ENCODE data around the gene SLC9A1.

The SLC9A1 gene

GRCh38 chr1:27150183-27150582, 4.7 kb downstream of the SLC9A1 start:
- DNase-seq, result no peak

DNA sequence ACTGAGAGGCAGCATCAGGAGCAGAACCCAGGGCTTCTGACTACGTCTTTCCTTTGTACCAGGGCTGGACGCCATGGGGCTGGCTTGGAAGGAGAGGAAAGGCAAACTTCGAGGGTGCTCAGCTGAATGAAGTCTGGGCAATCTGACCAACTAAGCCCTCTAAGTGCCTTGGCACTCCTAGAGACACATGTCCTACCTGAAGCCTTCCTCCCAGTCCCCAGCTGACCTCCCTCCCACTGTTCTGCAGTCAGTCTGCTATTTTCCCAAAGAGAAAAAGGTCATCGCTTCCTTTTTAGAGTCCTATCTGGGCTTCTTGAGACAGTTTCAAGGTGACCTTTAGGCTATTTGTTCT, 5.2 kb downstream of the SLC9A1 start:
- no peak for DNase-seq

DNA sequence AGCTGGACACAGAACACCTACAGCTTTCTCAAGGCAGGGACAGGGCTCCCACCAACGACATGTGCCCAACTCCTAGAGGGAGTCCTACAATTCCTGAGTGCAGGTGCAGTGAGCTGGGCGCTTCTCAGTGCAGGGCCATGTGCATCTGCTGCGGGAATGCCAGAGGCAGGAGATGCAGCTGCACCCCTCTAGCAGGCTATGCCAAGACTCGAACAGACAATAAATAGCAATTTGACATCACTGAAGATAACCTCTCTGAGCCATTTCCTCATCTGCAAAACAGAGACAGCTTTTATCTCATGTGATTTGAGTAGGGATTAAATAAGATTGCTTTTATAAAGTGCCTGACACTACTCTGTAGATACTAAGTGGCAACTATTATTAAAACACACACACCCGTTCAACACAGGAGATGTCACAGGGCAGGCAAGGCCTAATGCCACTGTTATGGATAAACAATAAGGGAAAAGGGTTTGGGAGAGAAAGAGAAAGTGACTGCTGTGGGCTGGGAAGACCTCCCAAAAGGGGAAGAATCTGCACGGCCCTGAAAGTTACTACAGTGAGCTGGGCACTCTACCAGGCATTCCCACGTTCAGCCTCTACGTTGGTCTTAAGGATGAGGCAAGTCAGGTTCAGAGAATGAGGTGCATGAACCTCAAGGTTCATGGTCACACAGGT, 5.7 kb downstream of the SLC9A1 start:
- DNase-seq, result no peak

GRCh38 chr1:27148591-27148990, 6.3 kb downstream of the SLC9A1 start:
- DNase-seq, result no peak

- DNase-seq, result no peak
Observed at GRCh38 chr1:27147842-27148518, 6.9 kb downstream of the SLC9A1 start.

GRCh38 chr1:27145934-27146354, 9.0 kb downstream of the SLC9A1 start:
- no peak for DNase-seq

DNA sequence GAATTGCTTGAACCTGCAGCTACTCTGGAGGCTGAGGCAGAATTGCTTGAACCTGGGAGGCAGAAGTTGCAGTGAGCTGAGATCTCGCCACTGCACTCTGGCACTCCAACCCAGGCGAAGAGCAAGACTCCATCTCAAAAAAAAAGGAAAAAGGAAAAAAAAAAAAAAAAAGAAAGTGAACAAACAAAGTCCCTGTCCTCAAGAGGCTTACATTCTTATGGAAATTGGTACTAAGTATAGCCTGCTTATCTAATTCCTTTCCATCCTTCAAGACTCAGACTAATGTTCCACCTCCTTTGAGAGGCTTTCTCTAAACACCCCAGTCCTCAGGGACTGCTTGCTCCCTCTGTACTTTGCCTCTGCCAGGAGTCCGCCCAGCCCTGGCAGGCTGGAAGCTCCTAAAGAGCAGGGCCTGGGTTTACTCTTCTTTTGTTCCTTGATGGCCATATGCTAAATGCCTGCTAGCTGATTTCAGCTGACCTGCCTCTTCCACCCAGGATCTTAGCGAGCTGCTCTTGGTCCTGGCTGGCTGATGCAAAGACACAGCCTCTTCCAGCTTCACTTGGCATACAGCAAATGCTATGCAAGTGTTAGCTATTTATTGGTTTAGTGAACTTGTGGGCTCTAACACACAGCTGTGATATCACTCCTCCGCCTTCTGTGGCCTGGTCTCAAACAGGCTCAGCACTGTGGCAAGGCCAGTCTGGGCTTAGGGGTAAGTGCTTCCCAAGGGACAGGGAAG, 9.8 kb downstream of the SLC9A1 start:
- DNase-seq, result no peak

DNA sequence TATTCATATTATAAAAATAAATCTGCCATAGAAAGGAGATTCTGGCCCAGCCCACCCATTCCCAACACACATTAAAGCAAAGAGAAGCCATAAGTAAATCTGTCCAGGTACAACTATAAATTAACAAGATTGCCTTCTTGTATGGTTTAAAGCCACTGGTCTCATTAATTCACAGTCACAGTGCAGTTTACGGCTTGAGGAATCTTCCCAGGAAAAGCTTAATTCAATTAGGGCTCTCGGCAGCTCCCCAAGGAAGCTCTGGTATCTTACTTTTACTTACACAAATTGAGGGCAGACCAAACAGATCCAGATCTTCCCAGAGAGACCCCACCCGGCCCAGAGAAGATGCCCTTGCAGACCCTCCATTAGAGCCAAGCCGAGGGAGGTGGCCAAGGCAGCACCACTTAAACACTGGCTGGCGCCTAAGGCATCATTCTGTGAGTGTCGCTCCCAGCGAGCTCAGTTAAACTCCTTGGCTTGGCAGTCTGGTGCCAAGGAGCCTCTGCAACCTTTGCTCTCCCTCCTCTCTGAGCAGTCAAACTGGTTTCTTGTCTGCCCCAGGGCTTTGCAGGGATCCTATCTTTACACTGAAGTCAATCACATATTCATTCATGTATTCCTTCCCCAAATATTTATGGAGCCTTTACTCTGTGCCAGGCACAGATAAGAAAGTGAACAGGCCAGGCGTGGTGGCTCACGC, 10.7 kb downstream of the SLC9A1 start:
- DNase-seq, result no peak

- no peak for DNase-seq
Observed at GRCh38 chr1:27143401-27143800, 11.5 kb downstream of the SLC9A1 start.

- peak; percentile 51 for DNase-seq
Observed at GRCh38 chr1:27142464-27142863, 12.5 kb downstream of the SLC9A1 start.

DNA sequence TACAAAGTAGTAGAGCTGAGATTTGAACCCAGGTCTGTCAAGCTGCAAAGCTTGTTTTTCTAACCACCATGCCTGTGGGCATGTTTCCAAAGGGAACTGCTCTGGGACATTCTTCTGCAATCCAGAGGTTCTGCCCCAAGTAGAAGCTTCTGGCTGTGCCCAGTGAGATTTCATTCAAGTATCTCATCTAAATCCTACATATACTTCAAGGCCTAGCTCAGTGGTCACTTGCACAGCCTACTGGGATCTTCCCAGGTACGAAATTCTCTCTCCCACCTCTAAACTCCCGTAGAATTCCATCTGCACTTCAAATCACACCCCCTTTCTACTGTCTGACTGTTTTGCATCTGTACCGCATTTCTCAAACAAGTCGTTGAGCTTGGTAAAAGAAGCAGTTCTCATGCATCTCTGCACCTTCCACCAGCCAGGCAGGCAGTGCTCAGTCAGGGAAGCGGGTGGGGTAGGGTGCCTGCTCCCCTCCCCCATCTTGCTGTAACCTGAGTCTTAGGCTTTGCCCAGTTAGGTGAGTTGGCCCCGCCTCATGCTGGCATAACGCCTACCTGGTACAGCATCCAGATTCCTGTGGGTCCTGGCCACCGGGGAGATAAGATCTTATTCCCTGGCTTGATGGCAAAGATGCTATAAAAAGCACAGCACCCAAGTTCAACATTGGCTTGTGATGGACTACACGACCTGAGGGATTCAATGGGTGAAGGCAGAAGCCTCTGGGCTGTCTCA, 13.5 kb downstream of the SLC9A1 start:
- no peak for DNase-seq

DNA sequence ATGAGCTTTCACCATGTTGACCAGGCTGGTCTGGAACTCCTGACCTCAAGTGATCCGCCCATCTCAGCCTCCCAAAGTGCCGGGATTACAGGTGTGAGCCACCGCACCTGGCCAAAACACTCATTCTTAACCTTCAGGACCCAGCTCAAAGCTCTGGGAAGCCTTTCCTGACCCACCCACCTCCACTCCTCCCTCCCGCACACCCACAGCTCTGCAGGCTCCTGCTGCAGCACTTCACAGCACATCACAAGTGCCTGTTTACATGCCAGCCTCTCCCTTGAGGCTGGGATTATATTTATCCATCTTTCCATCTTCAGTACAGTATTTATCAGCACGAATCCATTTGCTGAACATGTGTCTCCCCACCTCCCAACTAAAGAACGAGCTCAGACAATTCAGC, 14.9 kb downstream of the SLC9A1 start:
- no peak for DNase-seq

DNA sequence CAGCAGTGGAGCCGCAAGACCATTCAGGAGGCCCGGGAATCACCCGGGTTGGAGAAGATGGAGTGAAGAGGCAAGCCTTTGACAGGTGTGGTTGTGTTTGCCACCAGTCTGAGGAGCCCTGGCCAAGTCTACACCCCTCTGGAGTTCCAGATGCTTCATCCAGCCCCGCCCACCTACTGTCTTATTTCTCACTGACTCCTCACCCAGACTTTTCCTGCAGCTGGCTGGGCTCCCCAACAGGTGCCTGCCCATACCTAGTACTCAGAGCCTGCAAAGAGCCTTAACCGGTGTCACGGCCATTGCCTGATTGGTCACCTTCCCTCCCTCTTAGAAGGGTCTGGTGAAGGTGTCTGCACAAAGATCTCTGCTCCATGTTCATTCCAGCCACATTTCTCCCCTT, 16.0 kb downstream of the SLC9A1 start:
- no peak for DNase-seq

GRCh38 chr1:27138368-27138767, 16.6 kb downstream of the SLC9A1 start:
- DNase-seq, result no peak

GRCh38 chr1:27137544-27138075, 17.3 kb downstream of the SLC9A1 start:
- no peak for DNase-seq

DNA sequence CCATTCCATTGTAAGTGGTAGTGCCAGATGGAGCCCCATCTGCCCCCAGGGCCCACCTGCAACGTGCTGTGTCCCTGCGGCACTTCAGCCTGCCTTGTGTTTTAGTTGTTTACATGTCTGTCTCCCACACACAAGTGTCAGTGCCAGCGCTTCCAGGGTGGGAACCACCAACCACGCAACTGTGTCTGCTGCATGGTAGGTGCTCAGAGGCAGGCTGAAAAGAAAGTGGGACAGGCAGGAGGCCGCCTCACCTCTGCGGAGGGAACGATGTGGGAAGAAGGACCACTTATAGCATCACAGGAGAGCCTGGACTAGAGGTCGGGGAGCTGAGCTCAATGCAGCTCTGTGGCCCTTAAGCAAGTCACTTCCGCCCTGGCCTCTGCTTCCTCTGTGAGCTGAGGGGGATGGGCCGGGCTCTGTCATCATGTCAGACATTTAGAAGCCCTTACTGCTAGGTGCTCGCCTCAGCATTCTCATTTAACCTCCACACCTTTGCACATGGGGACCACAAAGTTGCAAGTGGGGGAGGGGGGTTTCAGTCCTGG, 17.9 kb downstream of the SLC9A1 start:
- peak; percentile 80 for DNase-seq

DNA sequence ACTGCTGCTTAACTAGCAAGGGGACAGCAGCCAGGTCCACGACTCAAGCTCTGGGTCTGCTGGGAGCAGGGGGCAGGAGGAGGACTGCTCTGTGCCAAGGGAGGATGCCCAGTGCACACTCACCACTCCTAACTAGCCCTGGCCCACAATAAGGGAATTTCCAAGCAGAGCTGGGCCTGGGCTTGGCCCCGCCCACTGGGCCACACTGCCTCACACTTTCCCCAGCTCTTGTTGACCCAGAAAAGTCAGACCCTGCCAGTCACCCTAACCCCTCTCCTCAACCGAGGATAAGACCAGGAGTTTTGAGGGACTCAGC, 18.7 kb downstream of the SLC9A1 start:
- DNase-seq, result peak; percentile 47

- DNase-seq, result no peak
Observed at GRCh38 chr1:27135541-27136235, 19.2 kb downstream of the SLC9A1 start.

- DNase-seq, result no peak
Observed at GRCh38 chr1:27133991-27134390, 20.9 kb downstream of the SLC9A1 start.

- DNase-seq, result no peak
Observed at GRCh38 chr1:27133158-27133557, 21.8 kb downstream of the SLC9A1 start.

GRCh38 chr1:27132624-27133023, 22.3 kb downstream of the SLC9A1 start:
- DNase-seq, result no peak

GRCh38 chr1:27132147-27132546, 22.8 kb downstream of the SLC9A1 start:
- DNase-seq, result no peak
